PC-3 (cell line): ENCODE measurements around the gene ACOT8. TPM values are rescaled to one million over a fixed set of nuclear protein-coding genes. Genes with fewer than 3 reads are reported as not detected.

Experiments
- ATAC-seq: fragments of 200-7000 bp; cut with Tn5 transposase; 2 replicates; pipeline ENCODE4 v1.9.1; 2020; ENCODE audit warnings: mild to moderate bottlenecking, moderate library complexity
- Bru-seq: library from RNA; stranded (reverse); fragments of 400-500 nt; gene quantifications from one replicate; lab custom pipeline; 2021; lab: Mats Ljungman, UMichigan
- BruChase-seq, 2 experiments: library from RNA; stranded (reverse); fragments of 400-500 nt; gene quantifications; one replicate each; lab custom pipeline; 2021; lab: Mats Ljungman, UMichigan
- BruUV-seq: library from RNA; stranded (reverse); fragments of 400-500 nt; replicated peaks from 2 replicates; lab custom pipeline; 2021; lab: Mats Ljungman, UMichigan
- CTCF ChIA-PET: fragments of 300-600 bp; sonication (Branson Sonifier 250); formaldehyde crosslinking; loops from one replicate; lab custom pipeline; 2022; ENCODE audit warnings: antibody characterized with exemption; lab: Charles Lee
- POLR2A ChIA-PET: fragments of 300-600 bp; sonication (Branson Sonifier 250); formaldehyde crosslinking; loops from one replicate; lab custom pipeline; 2022; ENCODE audit warnings: antibody characterized with exemption; ENCODE audit not compliant: unreplicated experiment; lab: Charles Lee
- DNase-seq: peaks from one replicate; pipeline ENCODE4 v3.0.0-alpha.2; 2015
- H2AFZ ChIP-seq: fragments of 300-600 bp; sonication (generic); 2 replicates; pipeline ENCODE4 v1.6.0; 2016; ENCODE audit warnings: antibody characterized with exemption, low read length
- H3F3A ChIP-seq: fragments of 300-600 bp; sonication (generic); one replicate; pipeline ENCODE4 v1.6.0; 2017; ENCODE audit warnings: antibody characterized with exemption, low read length, control low read depth, mild to moderate bottlenecking; ENCODE audit not compliant: unreplicated experiment
- H3K27ac ChIP-seq: fragments of 300-600 bp; sonication (generic); 2 replicates; pipeline ENCODE4 v1.5.1; 2016; ENCODE audit warnings: mild to moderate bottlenecking, low read length
- H3K27me3 ChIP-seq: fragments of 300-600 bp; sonication (generic); 2 replicates; pipeline ENCODE4 v1.6.1; 2016; ENCODE audit warnings: low read length, mixed read lengths
- H3K36me3 ChIP-seq: fragments of 300-600 bp; sonication (generic); 2 replicates; pipeline ENCODE4 v1.6.1; 2016; ENCODE audit warnings: low read depth, mixed run types, low read length, mixed read lengths
- H3K4me1 ChIP-seq: fragments of 300-600 bp; sonication (generic); 2 replicates; pipeline ENCODE4 v1.5.1; 2016; ENCODE audit warnings: low read length; ENCODE audit not compliant: insufficient read depth
- H3K4me2 ChIP-seq: fragments of 300-600 bp; sonication (generic); 2 replicates; pipeline ENCODE4 v1.6.0; 2016; ENCODE audit warnings: low read length
- H3K4me3 ChIP-seq: fragments of 300-600 bp; sonication (generic); 2 replicates; pipeline ENCODE4 v1.5.1; 2016; ENCODE audit warnings: mild to moderate bottlenecking, low read length, mixed read lengths
- H3K79me2 ChIP-seq: fragments of 300-600 bp; sonication (generic); 2 replicates; pipeline ENCODE4 v1.6.1; 2017; ENCODE audit warnings: low read length, mixed read lengths
- H3K9ac ChIP-seq: fragments of 300-600 bp; sonication (generic); 2 replicates; pipeline ENCODE4 v1.6.0; 2016; ENCODE audit warnings: mild to moderate bottlenecking, low read length
- H3K9me2 ChIP-seq: fragments of 300-600 bp; sonication (generic); replicated peaks from 2 replicates; pipeline ENCODE4 v1.6.1; 2016; ENCODE audit warnings: mixed run types, low read length, mixed read lengths
- H3K9me3 ChIP-seq: fragments of 300-600 bp; sonication (generic); 2 replicates; pipeline ENCODE4 v1.6.1; 2016; ENCODE audit warnings: low read length, mixed read lengths
- H4K20me1 ChIP-seq: fragments of 300-600 bp; sonication (generic); 2 replicates; pipeline ENCODE4 v1.6.1; 2016; ENCODE audit warnings: low read length, mixed read lengths
- EZH2 ChIP-seq: fragments of 300-600 bp; sonication (generic); IDR thresholded peaks from one replicate; pipeline ENCODE4 v1.6.1; 2017; ENCODE audit warnings: antibody characterized with exemption, mild to moderate bottlenecking, low read length; ENCODE audit not compliant: unreplicated experiment
- EZH2phosphoT487 ChIP-seq: fragments of 300-600 bp; sonication (generic); IDR thresholded peaks from 2 replicates; pipeline ENCODE4 v1.6.1; 2018; ENCODE audit warnings: mild to moderate bottlenecking, antibody characterized with exemption, low read length, borderline replicate concordance
- intact Hi-C: fragments of 100-400 bp; cut with micrococcal nuclease; formaldehyde crosslinking; loops from 2 replicates; pipeline ENCODE4 v1.9.0; 2023
- long read RNA-seq: library from polyadenylated mRNA; unstranded; transcript quantifications from one replicate; pipeline ENCODE4 v2.0.0, GENCODE V29; 2021; ENCODE audit not compliant: unreplicated experiment
- total RNA-seq: library from RNA; depleted of rRNA; stranded (reverse); fragments of >200 nt; gene quantifications from 2 replicates; pipeline ENCODE4 v1.2.3, GENCODE V29; 2014; rRNA removed
- TF ChIP-seq, protein P1 (sequence below): fragments of 300-600 bp; sonication (generic); conservative IDR thresholded peaks from 2 replicates; pipeline ENCODE4 v1.5.1; 2017; ENCODE audit warnings: antibody characterized with exemption, low read depth, mild to moderate bottlenecking, low read length

The ACOT8 gene
- 57.4 and 58.8 TPM in 2 replicates for total RNA-seq
- Bru-seq, nascent RNA: percentile 78 among the genes with signal in this experiment
- percentile 61 among the genes with signal in this experiment for BruChase-seq, experiment 1, labeled RNA remaining after a 6-hour chase
- BruChase-seq, experiment 2, labeled RNA remaining after a 2-hour chase: percentile 68 among the genes with signal in this experiment
- long read RNA-seq, transcript ACOT8-201 (6 exons, 1,168 nt): major isoform, 43 of 83 reads
- long read RNA-seq, transcript ACOT8-211 (5 exons, 1,013 nt): minor isoform, 5 of 83 reads
- long read RNA-seq, partial matches to known transcripts: 17 of 83 reads
- long read RNA-seq, other reads (novel, unspliced or antisense): 16 of 83 reads

DNA sequence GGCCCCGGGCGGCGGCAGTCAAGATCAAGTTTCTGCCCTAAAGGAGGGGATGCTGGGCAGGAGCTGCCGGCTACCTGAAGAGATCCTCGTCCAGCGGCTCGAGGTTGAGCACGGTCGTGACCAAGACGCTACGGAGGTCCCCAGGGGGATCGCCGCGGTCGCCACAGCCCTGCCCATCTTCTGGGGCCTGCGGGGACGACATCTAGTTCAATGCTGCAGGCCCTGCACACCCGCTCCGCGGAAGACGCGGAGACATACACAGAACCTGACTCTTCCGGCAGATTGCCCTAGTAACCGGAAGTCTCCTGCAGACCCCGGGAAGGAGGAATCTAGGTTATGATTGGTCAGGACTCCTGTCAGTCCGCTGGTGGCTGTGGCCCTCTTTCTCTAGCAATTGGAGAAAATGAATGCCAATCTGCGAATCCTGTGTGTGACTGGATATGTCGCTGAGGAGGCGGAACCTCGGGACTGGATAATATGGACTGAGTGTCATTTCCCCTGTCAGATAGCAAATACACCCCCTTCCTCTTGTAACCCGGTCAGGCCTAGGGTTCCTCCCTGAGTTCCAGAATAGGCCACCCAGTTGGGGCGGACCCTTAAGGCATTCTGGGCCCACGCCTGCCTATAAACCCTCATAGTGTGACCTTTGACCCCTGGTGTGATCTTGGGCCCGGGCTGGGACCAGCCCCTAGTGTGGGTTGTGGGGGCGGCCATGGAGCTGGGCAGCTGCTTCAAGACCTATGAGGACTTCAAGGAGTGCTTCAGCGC lies at the start of gene ACOT8, which contains the start of gene ZSWIM3:
TSS of gene ACOT8 (minus strand) at position 279 of the 768 bp plus-strand sequence. CDS start at position 202, 77 bp downstream.
TSS of gene ZSWIM3 (plus strand) at position 501 of the 768 bp plus-strand sequence. CDS start at position 713, 212 bp downstream.
- Histone ChIP-seq H4K20me1 (no peaks in the 10 kb centered on the region), H3K9me3 (no peaks in the 10 kb centered on the region), H2AFZ (peak within 1 kb of the TSS; percentile 72), H3F3A (no peaks in the 10 kb centered on the region), H3K36me3 (0 out of 2 replicates have a peak, but pooled peaks cover 8% of the 10 kb centered on the region), H3K27me3 (no peaks in the 10 kb centered on the region), H3K4me2 (peak within 1 kb of the TSS; percentile 92), H3K9ac (peak within 1 kb of the TSS; percentile 79), H3K27ac (peak within 1 kb of the TSS; percentile 8; the same call in 1 of the 2 replicates), H3K4me3 (peak within 1 kb of the TSS; percentile 87), H3K9me2 (no peaks in the 10 kb centered on the region), H3K4me1 (peaks cover 30% of the 10 kb centered on the region), H3K79me2 (peaks cover 25% of the 10 kb centered on the region)
- BruUV-seq: no TSS peak
- DNase-seq: peak; percentile 100
- intact Hi-C loops: loop anchor here (1.0 to 2.0 kb wide), 2 partner anchors 24 to 45 kb away; partner anchors contain the start of genes UBE2C and ZSWIM1
- ChIA-PET POLR2A (no interaction called here), CTCF (interaction anchor here (0.5 kb wide), 1 partner anchor 78 kb away, joined by 13 read pairs; no protein-coding TSS in a partner anchor)
- TF ChIP-seq, protein P1, sequence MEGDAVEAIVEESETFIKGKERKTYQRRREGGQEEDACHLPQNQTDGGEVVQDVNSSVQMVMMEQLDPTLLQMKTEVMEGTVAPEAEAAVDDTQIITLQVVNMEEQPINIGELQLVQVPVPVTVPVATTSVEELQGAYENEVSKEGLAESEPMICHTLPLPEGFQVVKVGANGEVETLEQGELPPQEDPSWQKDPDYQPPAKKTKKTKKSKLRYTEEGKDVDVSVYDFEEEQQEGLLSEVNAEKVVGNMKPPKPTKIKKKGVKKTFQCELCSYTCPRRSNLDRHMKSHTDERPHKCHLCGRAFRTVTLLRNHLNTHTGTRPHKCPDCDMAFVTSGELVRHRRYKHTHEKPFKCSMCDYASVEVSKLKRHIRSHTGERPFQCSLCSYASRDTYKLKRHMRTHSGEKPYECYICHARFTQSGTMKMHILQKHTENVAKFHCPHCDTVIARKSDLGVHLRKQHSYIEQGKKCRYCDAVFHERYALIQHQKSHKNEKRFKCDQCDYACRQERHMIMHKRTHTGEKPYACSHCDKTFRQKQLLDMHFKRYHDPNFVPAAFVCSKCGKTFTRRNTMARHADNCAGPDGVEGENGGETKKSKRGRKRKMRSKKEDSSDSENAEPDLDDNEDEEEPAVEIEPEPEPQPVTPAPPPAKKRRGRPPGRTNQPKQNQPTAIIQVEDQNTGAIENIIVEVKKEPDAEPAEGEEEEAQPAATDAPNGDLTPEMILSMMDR: no peak
- no peak for TF ChIP-seq EZH2phosphoT487
- no peak for TF ChIP-seq EZH2
- ATAC-seq: peak; percentile 97

DNA sequence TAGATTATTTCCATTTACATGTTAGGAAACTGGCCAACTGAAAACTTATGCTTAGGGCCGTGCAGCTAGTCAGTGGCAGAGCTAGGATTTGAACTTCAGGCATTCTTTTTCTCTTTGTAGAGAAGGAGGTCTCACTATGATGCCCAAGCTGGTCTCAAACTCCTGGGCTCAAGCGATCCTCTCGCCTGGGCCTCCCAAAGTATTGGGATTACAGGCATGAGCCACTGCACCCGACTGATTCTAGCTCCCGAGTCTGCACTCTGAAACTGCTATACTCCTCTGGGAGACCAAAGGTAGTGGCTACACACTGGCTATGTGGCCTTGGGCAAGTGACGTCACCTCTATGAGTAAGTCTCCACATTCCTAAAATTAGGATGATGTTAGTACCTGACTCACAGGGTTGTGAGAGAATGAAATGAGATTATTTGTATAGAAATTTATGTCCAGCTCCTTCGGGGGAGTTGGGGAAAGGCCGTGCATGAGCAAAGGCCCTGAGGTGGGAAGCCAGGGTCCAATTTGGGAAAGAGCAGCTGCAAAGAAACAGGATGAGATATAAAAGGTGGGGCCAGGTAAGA lies 48.4 kb upstream of the ACOT8 start:
- ATAC-seq (peak; percentile 93), DNase-seq (peak; percentile 99)
- peaks cover 17% of the 10 kb centered on the region for H3K4me1 ChIP-seq
- H3K27me3 ChIP-seq: no peaks in the 10 kb centered on the region
- no TSS peak for BruUV-seq
- H3K79me2 ChIP-seq: no peaks in the 10 kb centered on the region
- peak overlapping the region; percentile 19; the same call in 1 of the 2 replicates for H3K9ac ChIP-seq
- no peaks in the 10 kb centered on the region for H3K9me3 ChIP-seq
- CTCF ChIA-PET: interaction anchor here (0.8 kb wide), 1 partner anchor 117 kb away, joined by 4 read pairs; no protein-coding TSS in a partner anchor
- peaks cover 4% of the 10 kb centered on the region for H3F3A ChIP-seq
- no peaks in the 10 kb centered on the region for H4K20me1 ChIP-seq
- H3K9me2 ChIP-seq: no peaks in the 10 kb centered on the region
- peak overlapping the region; percentile 73 for H3K27ac ChIP-seq
- intact Hi-C loops: no loop called here
- POLR2A ChIA-PET: interaction anchor here (0.6 to 1.0 kb wide), 4 partner anchors 15 to 560 kb away, joined by 3 to 24 read pairs (median 4); no protein-coding TSS in a partner anchor
- no peaks in the 10 kb centered on the region; the same call in 1 of the 2 replicates for H3K36me3 ChIP-seq
- H3K4me3 ChIP-seq: no peak overlapping the region
- H2AFZ ChIP-seq: no peak overlapping the region
- TF ChIP-seq EZH2phosphoT487 (no peak), EZH2 (no peak)
- TF ChIP-seq, protein P1: no peak
- H3K4me2 ChIP-seq: peak overlapping the region; percentile 47
